ENCODE measurements around the gene MEG3.

MEG3 gene

DNA sequence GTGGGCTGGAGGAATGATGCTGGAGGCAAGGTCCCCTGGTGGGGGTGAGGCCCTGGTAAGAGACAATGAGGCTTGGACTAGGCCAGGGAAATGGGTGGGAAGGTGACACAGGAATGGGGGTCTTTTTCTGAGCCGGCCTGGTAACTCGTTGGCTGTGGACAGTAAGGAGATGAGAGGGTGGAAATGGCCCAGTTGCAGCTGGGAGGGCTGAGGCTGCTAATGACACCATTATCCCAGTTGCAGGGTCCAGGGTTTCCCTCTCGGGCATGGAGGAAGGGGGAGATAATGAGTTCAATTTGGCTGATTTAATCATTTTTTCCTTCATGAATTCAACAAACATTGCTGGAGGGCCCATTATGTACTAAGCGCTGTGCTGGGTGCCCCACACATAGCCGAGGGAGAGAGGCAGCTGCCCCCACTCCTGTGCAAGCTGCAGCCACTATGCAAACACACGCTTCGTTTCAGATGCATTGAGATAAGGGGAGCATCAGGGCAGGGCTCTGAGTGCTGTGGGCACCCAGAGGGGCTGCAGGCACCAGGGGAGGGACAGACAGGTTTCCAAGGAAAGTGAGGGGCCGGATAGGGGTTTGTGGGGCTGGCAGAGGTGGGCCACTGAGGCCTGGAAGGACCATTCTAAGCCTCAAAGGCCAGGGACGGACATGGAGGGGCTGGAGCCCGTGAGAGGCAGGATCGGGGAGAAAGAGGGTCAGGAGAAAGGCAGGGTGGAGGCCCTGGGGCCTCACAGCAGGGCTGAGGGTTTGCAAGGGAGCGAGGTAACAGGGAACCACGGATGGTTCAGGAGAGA is 43.2 kb upstream of the MEG3 start:
- H3K36me3 ChIP-seq (ENCODE audit: control insufficient read depth, low read depth, low read length): no peaks in the 10 kb centered on the region
- no peak overlapping the region for H3K4me3 ChIP-seq (ENCODE audit: low read length)
- H3K27me3 ChIP-seq (ENCODE audit: control insufficient read depth, insufficient read depth, low read length): no peaks in the 10 kb centered on the region
- no peak overlapping the region for H3K27ac ChIP-seq (ENCODE audit: low read length)
- no peaks in the 10 kb centered on the region for H3K4me1 ChIP-seq (ENCODE audit: control insufficient read depth, low read depth, low read length)
- H3K9me3 ChIP-seq (ENCODE audit: control insufficient read depth, low read depth, low read length): no peaks in the 10 kb centered on the region
- no peak overlapping the region for H3K9ac ChIP-seq (ENCODE audit: low read length)

DNA sequence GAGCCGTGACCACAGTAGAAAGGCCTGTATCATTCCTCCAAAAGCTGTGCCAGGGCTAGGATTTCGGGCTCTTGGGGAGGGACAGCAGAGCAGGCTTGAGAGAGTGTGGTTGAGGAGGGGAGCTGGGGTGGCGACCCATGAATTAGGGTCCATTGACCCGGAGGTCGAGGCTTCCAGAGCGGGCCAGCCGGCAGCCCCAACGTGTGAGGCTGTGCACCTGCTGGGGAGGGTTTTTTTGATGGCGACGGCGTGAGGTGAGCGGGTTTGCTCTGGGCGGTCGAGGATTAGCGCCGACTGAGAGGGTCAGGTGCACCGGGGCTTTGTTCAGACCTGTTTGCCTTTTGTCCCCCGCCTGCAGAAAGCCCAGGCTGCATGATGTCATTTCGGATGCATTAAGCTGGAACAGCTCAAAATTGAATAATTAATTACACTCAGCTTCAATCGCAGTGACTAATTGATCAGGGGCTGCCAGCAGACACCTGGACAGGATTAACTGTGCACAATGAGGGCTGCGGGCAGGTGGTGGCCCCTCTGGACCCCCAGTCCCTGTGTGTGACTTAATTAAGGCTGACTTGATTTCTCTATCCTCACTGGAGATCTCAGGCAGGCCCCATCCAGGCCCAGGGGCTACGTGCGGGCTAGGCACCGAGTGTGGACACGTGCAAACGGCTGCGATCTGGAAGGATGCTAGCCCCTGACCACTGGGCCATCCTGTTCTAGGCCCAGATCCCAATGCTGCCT is 42.1 kb upstream of the MEG3 start:
- H3K27ac ChIP-seq (ENCODE audit: low read length): no peak overlapping the region
- no peaks in the 10 kb centered on the region for H3K9me3 ChIP-seq (ENCODE audit: control insufficient read depth, low read depth, low read length)
- no peaks in the 10 kb centered on the region for H3K36me3 ChIP-seq (ENCODE audit: control insufficient read depth, low read depth, low read length)
- H3K4me3 ChIP-seq (ENCODE audit: low read length): no peak overlapping the region
- no peaks in the 10 kb centered on the region for H3K4me1 ChIP-seq (ENCODE audit: control insufficient read depth, low read depth, low read length)
- H3K9ac ChIP-seq (ENCODE audit: low read length): no peak overlapping the region
- no peaks in the 10 kb centered on the region for H3K27me3 ChIP-seq (ENCODE audit: control insufficient read depth, insufficient read depth, low read length)

DNA sequence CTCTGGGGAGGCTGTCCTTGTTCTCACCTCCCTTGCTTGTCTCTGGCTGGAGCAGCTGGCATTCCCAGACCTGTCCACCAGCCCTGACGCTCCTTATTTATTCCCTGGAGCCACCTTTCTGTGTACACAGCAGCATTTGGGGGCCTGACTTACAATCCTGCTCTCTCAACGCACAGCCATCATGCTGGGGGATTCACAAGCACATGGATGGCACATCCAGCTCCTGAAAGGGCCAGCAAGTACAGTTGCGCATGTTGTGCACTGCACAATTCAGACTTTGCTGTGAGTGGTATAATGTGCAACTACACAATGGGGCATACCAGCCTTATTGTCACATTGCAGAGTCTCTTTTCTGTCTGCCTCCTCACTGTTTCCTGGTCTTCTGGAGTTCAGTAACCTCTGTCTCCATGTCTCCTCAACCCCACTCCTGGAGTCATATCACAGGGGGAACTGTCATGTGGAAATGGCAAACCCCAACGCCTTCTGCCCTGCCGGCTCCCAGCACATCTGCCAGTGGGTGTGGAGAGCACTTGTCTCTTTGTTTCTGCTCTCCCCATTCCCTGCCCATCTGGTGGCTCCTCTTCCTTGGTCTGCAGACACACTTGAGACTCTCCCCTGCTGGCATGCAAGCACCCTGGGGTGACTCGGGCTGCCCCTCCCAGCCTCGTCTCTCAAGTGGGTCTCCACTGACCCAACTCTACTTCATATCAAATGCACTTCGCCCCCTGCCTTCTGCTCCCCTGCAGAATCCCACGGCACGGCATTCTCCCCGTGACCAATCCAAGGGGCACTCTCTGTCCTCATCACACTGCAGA is 41.2 kb upstream of the MEG3 start:
- H3K9me3 ChIP-seq (ENCODE audit: control insufficient read depth, low read depth, low read length): no peaks in the 10 kb centered on the region
- no peak overlapping the region for H3K9ac ChIP-seq (ENCODE audit: low read length)
- H3K4me1 ChIP-seq (ENCODE audit: control insufficient read depth, low read depth, low read length): no peaks in the 10 kb centered on the region
- H3K36me3 ChIP-seq (ENCODE audit: control insufficient read depth, low read depth, low read length): no peaks in the 10 kb centered on the region
- H3K4me3 ChIP-seq (ENCODE audit: low read length): no peak overlapping the region
- no peak overlapping the region for H3K27ac ChIP-seq (ENCODE audit: low read length)
- no peaks in the 10 kb centered on the region for H3K27me3 ChIP-seq (ENCODE audit: control insufficient read depth, insufficient read depth, low read length)

- H3K9ac ChIP-seq (ENCODE audit: low read length): no peak overlapping the region
- no peak overlapping the region for H3K27ac ChIP-seq (ENCODE audit: low read length)
- H3K4me3 ChIP-seq (ENCODE audit: low read length): no peak overlapping the region
- H3K4me1 ChIP-seq (ENCODE audit: control insufficient read depth, low read depth, low read length): no peaks in the 10 kb centered on the region
- H3K27me3 ChIP-seq (ENCODE audit: control insufficient read depth, insufficient read depth, low read length): no peaks in the 10 kb centered on the region
- H3K36me3 ChIP-seq (ENCODE audit: control insufficient read depth, low read depth, low read length): no peaks in the 10 kb centered on the region
- H3K9me3 ChIP-seq (ENCODE audit: control insufficient read depth, low read depth, low read length): no peaks in the 10 kb centered on the region
Observed at GRCh38 chr14:100785338-100785615, 40.6 kb upstream of the MEG3 start.

DNA sequence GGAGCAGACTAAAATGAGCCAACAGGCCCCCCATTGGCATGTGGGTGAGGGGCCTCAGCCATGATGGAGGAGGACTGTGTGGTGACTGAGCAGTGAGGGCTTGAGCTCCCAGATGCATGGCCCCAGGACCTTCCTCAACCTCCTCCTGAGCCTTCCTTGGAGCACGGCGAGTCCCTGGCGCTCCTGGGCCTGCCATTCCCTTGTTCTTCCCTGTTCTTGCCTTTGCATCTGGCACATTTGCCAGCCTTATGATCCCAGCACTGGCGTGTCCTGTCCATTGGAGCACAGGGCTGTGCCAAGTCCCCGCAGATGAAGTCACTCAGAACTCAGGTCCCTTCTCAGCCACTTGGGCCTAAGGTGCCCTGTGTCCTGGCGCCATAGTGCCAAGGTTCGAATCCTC is 40.3 kb upstream of the MEG3 start:
- Histone ChIP-seq H3K9me3 (ENCODE audit: control insufficient read depth, low read depth, low read length) (no peaks in the 10 kb centered on the region), H3K27ac (ENCODE audit: low read length) (no peak overlapping the region), H3K27me3 (ENCODE audit: control insufficient read depth, insufficient read depth, low read length) (no peaks in the 10 kb centered on the region), H3K9ac (ENCODE audit: low read length) (no peak overlapping the region), H3K4me3 (ENCODE audit: low read length) (no peak overlapping the region), H3K4me1 (ENCODE audit: control insufficient read depth, low read depth, low read length) (no peaks in the 10 kb centered on the region), H3K36me3 (ENCODE audit: control insufficient read depth, low read depth, low read length) (no peaks in the 10 kb centered on the region)

DNA sequence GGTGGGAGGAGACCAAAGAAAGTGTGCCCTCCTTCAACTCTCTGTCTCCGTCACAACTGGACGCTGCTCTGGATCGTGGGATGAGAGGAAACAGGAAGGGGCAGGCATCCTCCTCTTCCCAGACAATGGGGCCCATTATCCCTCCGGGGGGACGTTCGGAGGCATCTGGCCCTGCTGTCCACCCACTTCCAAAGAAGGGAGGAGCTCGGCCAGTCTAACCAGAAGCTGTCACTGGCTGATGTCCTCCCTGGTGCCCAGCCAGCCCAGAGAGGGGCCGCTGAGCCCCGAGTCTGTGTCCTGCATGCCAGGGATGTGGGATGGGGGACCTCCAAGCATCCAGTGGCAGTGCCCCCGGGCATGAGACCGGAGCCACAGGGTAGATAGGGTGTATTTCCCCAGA is 39.8 kb upstream of the MEG3 start:
- Histone ChIP-seq H3K27me3 (ENCODE audit: control insufficient read depth, insufficient read depth, low read length) (no peaks in the 10 kb centered on the region), H3K9me3 (ENCODE audit: control insufficient read depth, low read depth, low read length) (no peaks in the 10 kb centered on the region), H3K4me1 (ENCODE audit: control insufficient read depth, low read depth, low read length) (no peaks in the 10 kb centered on the region), H3K4me3 (ENCODE audit: low read length) (no peak overlapping the region), H3K9ac (ENCODE audit: low read length) (no peak overlapping the region), H3K27ac (ENCODE audit: low read length) (no peak overlapping the region), H3K36me3 (ENCODE audit: control insufficient read depth, low read depth, low read length) (no peaks in the 10 kb centered on the region)

DNA sequence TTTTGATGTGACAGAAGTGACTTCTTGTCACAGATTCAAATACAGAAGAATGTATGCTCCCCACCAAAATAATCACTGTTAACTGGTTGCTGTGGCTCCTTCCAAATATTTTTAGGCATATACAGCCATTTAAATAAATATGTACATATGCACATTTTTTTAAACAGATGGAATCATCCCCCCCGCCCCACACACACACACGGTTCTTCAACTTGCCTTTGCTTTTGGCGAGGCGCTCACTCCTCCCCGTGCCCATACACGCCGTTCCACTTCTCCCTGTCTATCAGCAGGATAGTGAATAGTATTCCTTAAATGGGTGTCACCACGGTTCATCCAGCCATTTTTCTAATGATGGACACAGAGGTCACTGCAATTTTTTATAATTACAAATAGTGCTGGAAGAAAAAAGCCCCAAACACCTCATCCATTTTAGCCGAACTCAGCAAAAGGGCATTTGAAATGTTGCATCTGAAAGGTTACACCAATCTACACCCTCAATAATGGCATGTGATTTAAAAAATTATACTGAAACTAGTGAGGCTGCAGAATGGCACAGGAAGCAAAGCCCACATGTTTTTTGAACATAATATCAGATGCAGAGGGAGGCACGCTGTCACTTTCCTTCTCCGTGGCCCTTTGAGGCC is 39.2 kb upstream of the MEG3 start:
- Histone ChIP-seq H3K27ac (ENCODE audit: low read length) (no peak overlapping the region), H3K9ac (ENCODE audit: low read length) (no peak overlapping the region), H3K4me3 (ENCODE audit: low read length) (no peak overlapping the region), H3K9me3 (ENCODE audit: control insufficient read depth, low read depth, low read length) (no peaks in the 10 kb centered on the region), H3K4me1 (ENCODE audit: control insufficient read depth, low read depth, low read length) (no peaks in the 10 kb centered on the region), H3K27me3 (ENCODE audit: control insufficient read depth, insufficient read depth, low read length) (no peaks in the 10 kb centered on the region), H3K36me3 (ENCODE audit: control insufficient read depth, low read depth, low read length) (no peaks in the 10 kb centered on the region)

DNA sequence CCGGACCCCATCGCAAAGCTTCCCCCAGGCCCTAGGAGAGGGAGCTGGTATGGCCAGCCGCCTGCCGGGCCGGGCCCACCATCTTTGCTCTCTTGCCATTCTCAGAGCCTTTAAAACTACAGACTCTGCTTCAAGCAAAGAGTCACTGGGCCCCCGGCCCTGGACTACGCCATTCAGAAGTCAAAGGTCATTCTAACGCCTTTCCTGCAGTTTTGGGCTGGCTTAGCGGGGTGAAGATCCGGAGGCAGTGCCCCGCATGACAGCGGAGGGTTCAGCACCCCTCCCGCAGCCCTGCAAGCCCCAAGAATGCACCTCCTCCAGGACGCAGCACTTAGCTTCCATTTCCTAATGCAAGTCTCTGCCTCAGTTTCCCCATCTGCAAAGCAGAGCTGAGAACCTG is 38.3 kb upstream of the MEG3 start:
- no peak overlapping the region for H3K27ac ChIP-seq (ENCODE audit: low read length)
- H3K4me1 ChIP-seq (ENCODE audit: control insufficient read depth, low read depth, low read length): no peaks in the 10 kb centered on the region
- no peaks in the 10 kb centered on the region for H3K9me3 ChIP-seq (ENCODE audit: control insufficient read depth, low read depth, low read length)
- H3K4me3 ChIP-seq (ENCODE audit: low read length): no peak overlapping the region
- no peak overlapping the region for H3K9ac ChIP-seq (ENCODE audit: low read length)
- H3K27me3 ChIP-seq (ENCODE audit: control insufficient read depth, insufficient read depth, low read length): no peaks in the 10 kb centered on the region
- H3K36me3 ChIP-seq (ENCODE audit: control insufficient read depth, low read depth, low read length): no peaks in the 10 kb centered on the region

DNA sequence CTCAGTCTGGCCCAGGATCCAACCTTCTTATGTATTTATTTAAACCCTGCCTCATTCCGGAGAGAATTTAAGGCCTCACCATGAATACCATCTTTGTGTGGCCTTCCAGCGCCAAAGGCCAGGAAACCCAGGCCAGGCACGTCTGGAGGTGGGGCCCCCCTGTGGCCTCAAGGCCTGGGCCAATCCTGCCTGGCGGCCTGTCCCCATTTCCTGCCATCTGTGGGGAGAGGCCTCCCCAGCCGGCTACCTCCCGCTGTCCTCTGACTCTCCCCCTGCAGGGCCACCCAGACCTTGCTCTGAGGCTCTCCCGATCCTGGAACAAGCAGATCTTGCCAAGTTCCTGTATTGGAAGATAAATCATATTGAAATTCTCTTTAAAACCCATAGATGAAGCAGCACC is 37.4 kb upstream of the MEG3 start:
- Histone ChIP-seq H3K27ac (ENCODE audit: low read length) (no peak overlapping the region), H3K9ac (ENCODE audit: low read length) (no peak overlapping the region), H3K4me1 (ENCODE audit: control insufficient read depth, low read depth, low read length) (no peaks in the 10 kb centered on the region), H3K36me3 (ENCODE audit: control insufficient read depth, low read depth, low read length) (no peaks in the 10 kb centered on the region), H3K4me3 (ENCODE audit: low read length) (no peak overlapping the region), H3K9me3 (ENCODE audit: control insufficient read depth, low read depth, low read length) (no peaks in the 10 kb centered on the region), H3K27me3 (ENCODE audit: control insufficient read depth, insufficient read depth, low read length) (no peaks in the 10 kb centered on the region)

DNA sequence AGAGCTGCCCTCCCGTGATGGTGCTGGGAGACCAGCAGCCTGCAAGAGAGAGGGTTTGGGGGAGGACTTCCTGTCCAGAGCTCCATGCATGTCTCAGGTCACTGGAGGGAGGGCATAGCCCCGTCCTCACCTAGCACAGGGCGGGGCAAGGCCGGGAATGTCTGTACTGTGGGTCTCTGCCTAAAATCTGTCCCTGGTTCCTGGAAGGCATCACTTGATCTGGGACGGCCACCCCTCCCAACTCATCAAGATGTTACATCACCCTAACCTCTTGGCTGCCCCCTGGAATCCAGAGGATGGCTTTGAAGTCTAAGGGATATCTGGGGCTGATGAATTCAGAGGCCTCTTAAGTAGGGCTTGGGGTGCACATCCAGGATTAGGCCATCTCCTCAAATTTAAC is 37.0 kb upstream of the MEG3 start:
- no peak overlapping the region for H3K27ac ChIP-seq (ENCODE audit: low read length)
- no peaks in the 10 kb centered on the region for H3K4me1 ChIP-seq (ENCODE audit: control insufficient read depth, low read depth, low read length)
- no peaks in the 10 kb centered on the region for H3K36me3 ChIP-seq (ENCODE audit: control insufficient read depth, low read depth, low read length)
- no peaks in the 10 kb centered on the region for H3K27me3 ChIP-seq (ENCODE audit: control insufficient read depth, insufficient read depth, low read length)
- H3K4me3 ChIP-seq (ENCODE audit: low read length): no peak overlapping the region
- H3K9ac ChIP-seq (ENCODE audit: low read length): no peak overlapping the region
- H3K9me3 ChIP-seq (ENCODE audit: control insufficient read depth, low read depth, low read length): no peaks in the 10 kb centered on the region

Measured in iPS-18a (cell line).